HG03354 (cell line): ENCODE data around the gene RAB20.
A peak's percentile ranks its signal among the peaks of the same experiment; 100 is the strongest.

Experiments
- ATAC-seq: cut with Tn5 transposase; IDR thresholded peaks from one replicate; pipeline ENCODE4 v1.9.1; 2021; ENCODE audit warnings: mild to moderate bottlenecking; ENCODE audit not compliant: unreplicated experiment, poor library complexity, severe bottlenecking

The RAB20 gene

GRCh38 chr13:110557610-110558305 lies 3.8 kb downstream of the RAB20 start:
- no peak for ATAC-seq

GRCh38 chr13:110557082-110557481 lies 4.4 kb downstream of the RAB20 start:
- ATAC-seq = no peak

- no peak for ATAC-seq
These were observed 5.3 kb downstream of the RAB20 start for GRCh38 chr13:110556224-110556606.

- ATAC-seq = peak; percentile 49
These were observed 5.8 kb downstream of the RAB20 start for GRCh38 chr13:110555601-110556223.

- no peak for ATAC-seq
These were observed 6.6 kb downstream of the RAB20 start for GRCh38 chr13:110554946-110555345.

GRCh38 chr13:110554227-110554836 lies 7.2 kb downstream of the RAB20 start:
- no peak for ATAC-seq

GRCh38 chr13:110553417-110553816 lies 8.1 kb downstream of the RAB20 start:
- no peak for ATAC-seq

- ATAC-seq = no peak
These were observed 8.8 kb downstream of the RAB20 start for GRCh38 chr13:110552767-110553166.

GRCh38 chr13:110551284-110551683 lies 10.2 kb downstream of the RAB20 start:
- ATAC-seq = no peak

GRCh38 chr13:110549795-110550160 lies 11.7 kb downstream of the RAB20 start:
- no peak for ATAC-seq

- no peak for ATAC-seq
These were observed 12.4 kb downstream of the RAB20 start for GRCh38 chr13:110548891-110549794.

- ATAC-seq = no peak
These were observed 14.6 kb downstream of the RAB20 start for GRCh38 chr13:110546926-110547325.

- ATAC-seq = no peak
These were observed 15.1 kb downstream of the RAB20 start for GRCh38 chr13:110546378-110546777.

- no peak for ATAC-seq
These were observed 19.2 kb downstream of the RAB20 start for GRCh38 chr13:110542169-110542796.

- ATAC-seq = no peak
These were observed 20.0 kb downstream of the RAB20 start for GRCh38 chr13:110541526-110541920.

GRCh38 chr13:110540871-110541525 lies 20.5 kb downstream of the RAB20 start:
- ATAC-seq = no peak

GRCh38 chr13:110539894-110540293 lies 21.6 kb downstream of the RAB20 start:
- ATAC-seq = no peak

- ATAC-seq = peak; percentile 63
These were observed 22.9 kb downstream of the RAB20 start for GRCh38 chr13:110538632-110539031.

- no peak for ATAC-seq
These were observed 25.4 kb downstream of the RAB20 start for GRCh38 chr13:110536006-110536693.
